Measurements from ENCODE around the gene ARRDC1.

Gene ARRDC1

DNA sequence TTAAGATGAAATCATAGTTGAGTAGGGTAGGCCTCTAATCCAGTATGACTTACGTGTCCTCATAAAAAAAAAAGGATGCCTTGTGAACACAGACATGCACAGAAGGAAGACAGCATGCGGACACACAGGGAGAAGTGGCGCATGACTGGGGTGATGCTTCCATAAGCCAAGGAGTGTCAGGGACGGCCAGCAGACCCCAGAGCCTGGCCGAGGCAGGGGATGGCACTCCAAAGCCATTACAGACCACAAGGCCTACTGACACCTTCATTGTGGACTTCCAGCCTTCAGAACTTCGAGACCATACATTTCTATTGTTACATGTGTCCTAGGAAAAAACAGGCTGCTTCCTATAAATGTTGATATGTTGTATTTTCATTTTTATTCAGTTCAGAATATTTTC lies 33.2 kb downstream of the ARRDC1 start:
- no peak overlapping the region for H3K4me3 ChIP-seq (ENCODE audit: low read depth, low read length)

DNA sequence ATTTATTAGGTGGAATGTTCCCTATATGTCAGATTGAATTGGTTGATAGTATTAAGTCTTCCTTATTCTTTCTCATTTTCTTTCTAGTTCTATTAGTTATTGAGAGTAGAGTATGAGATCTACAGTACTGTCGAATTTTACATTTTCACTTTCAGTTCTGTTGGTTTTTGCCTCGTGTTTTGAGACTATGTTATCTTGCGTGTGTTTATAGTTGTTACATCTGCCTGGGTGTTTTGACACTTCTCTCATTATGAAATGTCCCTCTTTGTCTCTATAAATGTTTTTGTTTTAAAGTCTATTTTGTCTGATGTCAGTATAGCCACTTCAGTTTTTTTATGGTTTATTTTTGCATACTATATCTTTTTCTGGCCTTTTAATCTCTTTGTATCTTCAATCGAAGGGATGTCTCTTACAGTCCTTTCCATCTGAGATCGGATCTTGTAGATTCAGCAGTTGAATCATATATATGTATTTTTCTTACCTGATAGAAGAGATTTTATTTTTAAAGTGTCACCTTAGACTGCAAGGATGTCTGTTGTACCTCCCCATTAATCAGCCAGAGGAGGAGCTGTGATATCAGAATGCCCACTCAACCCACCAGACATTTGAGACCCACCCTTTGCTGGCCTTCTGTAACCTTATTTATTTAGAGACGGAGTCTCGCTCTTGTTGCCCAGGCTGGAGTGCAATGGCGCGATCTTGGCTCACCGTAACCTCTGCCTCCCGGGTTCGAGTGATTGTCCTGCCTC lies 34.0 kb downstream of the ARRDC1 start:
- DNase-seq, result no peak
- H3K4me1 ChIP-seq, result no peaks in the 10 kb centered on the region
- peaks cover 2% of the 10 kb centered on the region; the same call in 1 of the 2 replicates for H3K36me3 ChIP-seq
- TF ChIP-seq, protein P1, sequence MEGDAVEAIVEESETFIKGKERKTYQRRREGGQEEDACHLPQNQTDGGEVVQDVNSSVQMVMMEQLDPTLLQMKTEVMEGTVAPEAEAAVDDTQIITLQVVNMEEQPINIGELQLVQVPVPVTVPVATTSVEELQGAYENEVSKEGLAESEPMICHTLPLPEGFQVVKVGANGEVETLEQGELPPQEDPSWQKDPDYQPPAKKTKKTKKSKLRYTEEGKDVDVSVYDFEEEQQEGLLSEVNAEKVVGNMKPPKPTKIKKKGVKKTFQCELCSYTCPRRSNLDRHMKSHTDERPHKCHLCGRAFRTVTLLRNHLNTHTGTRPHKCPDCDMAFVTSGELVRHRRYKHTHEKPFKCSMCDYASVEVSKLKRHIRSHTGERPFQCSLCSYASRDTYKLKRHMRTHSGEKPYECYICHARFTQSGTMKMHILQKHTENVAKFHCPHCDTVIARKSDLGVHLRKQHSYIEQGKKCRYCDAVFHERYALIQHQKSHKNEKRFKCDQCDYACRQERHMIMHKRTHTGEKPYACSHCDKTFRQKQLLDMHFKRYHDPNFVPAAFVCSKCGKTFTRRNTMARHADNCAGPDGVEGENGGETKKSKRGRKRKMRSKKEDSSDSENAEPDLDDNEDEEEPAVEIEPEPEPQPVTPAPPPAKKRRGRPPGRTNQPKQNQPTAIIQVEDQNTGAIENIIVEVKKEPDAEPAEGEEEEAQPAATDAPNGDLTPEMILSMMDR (IDR thresholded peaks at IDR 0.05; ENCODE audit: low read depth, low read length), result no peak
- no peaks in the 10 kb centered on the region for H3K9me3 ChIP-seq
- no peaks in the 10 kb centered on the region for H3K27me3 ChIP-seq
- H3K4me3 ChIP-seq (ENCODE audit: low read depth, low read length), result no peak overlapping the region

More for the DNA sequence above, 33.2 kb downstream of the ARRDC1 start:
- Histone ChIP-seq H3K4me1 (no peaks in the 10 kb centered on the region), H3K9me3 (no peaks in the 10 kb centered on the region), H3K36me3 (peaks cover 2% of the 10 kb centered on the region; the same call in 1 of the 2 replicates), H3K27me3 (no peaks in the 10 kb centered on the region)
- no peak for DNase-seq
- TF ChIP-seq, protein P1 (IDR thresholded peaks at IDR 0.05; ENCODE audit: low read depth, low read length), result no peak

DNA sequence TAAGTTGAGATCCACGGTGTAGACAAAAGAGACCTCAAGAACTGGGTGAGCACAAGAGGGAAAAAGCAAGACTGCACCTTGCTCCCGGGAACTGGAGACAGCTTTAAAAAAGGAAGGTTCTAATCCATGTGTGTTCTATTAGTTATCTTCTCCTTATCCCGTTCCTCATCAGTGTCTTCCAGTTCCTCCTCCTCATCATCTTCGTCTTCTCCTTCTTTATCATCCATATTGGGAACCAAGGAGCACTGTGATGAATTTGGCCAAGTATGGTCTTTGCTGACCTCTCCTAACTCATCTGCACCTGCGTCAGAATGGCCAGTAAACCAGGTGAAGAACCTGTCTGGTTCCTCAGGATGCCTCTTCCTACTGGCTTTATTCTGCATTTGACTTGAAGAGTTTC lies 35.4 kb downstream of the ARRDC1 start:
- no peaks in the 10 kb centered on the region for H3K4me1 ChIP-seq
- H3K9me3 ChIP-seq, result no peaks in the 10 kb centered on the region
- no peak for DNase-seq
- peaks cover 2% of the 10 kb centered on the region; the same call in 1 of the 2 replicates for H3K36me3 ChIP-seq
- TF ChIP-seq, protein P1 (IDR thresholded peaks at IDR 0.05; ENCODE audit: low read depth, low read length), result no peak
- no peak overlapping the region for H3K4me3 ChIP-seq (ENCODE audit: low read depth, low read length)
- no peaks in the 10 kb centered on the region for H3K27me3 ChIP-seq

GRCh38 chr9:137642118-137642601 lies 36.7 kb downstream of the ARRDC1 start:
- no peak for DNase-seq
- TF ChIP-seq, protein P1 (IDR thresholded peaks at IDR 0.05; ENCODE audit: low read depth, low read length), result no peak
- no peak overlapping the region for H3K4me3 ChIP-seq (ENCODE audit: low read depth, low read length)
- H3K27me3 ChIP-seq, result no peaks in the 10 kb centered on the region
- peaks cover 6% of the 10 kb centered on the region for H3K36me3 ChIP-seq
- H3K4me1 ChIP-seq, result no peaks in the 10 kb centered on the region
- H3K9me3 ChIP-seq, result no peaks in the 10 kb centered on the region

DNA sequence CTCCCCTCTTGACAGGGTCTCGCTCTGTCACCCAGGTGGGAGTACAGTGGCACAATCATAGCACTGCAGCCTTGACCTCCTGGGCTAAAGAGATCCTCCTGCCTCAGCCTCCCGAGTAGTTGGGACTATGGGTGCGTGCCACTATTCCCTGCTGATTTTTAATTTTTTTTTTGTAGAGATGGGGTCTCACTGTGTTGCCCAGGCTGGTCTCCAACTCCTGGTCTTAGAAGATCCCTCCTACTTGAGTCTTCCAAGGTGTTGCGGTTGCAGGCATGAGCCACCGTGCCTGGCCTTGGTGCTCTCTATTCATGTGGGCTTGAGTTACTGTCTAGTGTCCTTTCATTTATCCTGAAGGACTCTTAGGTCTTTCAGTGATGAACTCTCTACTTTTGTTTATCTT lies 37.4 kb downstream of the ARRDC1 start:
- TF ChIP-seq, protein P1 (IDR thresholded peaks at IDR 0.05; ENCODE audit: low read depth, low read length), result no peak
- no peaks in the 10 kb centered on the region for H3K4me1 ChIP-seq
- DNase-seq, result no peak

GRCh38 chr9:137643921-137644320 lies 38.4 kb downstream of the ARRDC1 start:
- Histone ChIP-seq H3K4me1 (no peaks in the 10 kb centered on the region), H3K27me3 (no peaks in the 10 kb centered on the region), H3K36me3 (peaks cover 7% of the 10 kb centered on the region), H3K4me3 (ENCODE audit: low read depth, low read length) (no peak overlapping the region), H3K9me3 (no peaks in the 10 kb centered on the region)
- DNase-seq, result no peak
- TF ChIP-seq, protein P1 (IDR thresholded peaks at IDR 0.05; ENCODE audit: low read depth, low read length), result no peak

More for the DNA sequence above, 37.4 kb downstream of the ARRDC1 start:
- Histone ChIP-seq H3K4me3 (ENCODE audit: low read depth, low read length) (no peak overlapping the region), H3K27me3 (no peaks in the 10 kb centered on the region), H3K9me3 (no peaks in the 10 kb centered on the region), H3K36me3 (peaks cover 7% of the 10 kb centered on the region)
